ENCODE data around the gene PRDX4. TPM values are rescaled to one million over a fixed set of nuclear protein-coding genes. Genes with fewer than 3 reads are reported as not detected.

The PRDX4 gene
- polyA plus RNA-seq (2013, experiment 1 of 4) = 145 TPM
- 140 TPM for polyA plus RNA-seq (2013, experiment 2 of 4)
- polyA plus RNA-seq (2013, experiment 3 of 4) = 134 TPM
- polyA plus RNA-seq (2013, experiment 4 of 4) = 136 TPM

GRCh38 chrX:23667239-23668177, at the start of gene PRDX4:
Gene PRDX4 (plus strand): TSS chrX:23667493. CDS start chrX:23667571, 78 bp downstream.
- Histone ChIP-seq H3K4me1 (ENCODE audit: control insufficient read depth, insufficient read depth, low read length) (no peaks in the 10 kb centered on the region), H3K36me3 (ENCODE audit: control insufficient read depth, insufficient read depth, low read length) (no peaks in the 10 kb centered on the region), H3K27me3 (ENCODE audit: control insufficient read depth, insufficient read depth, low read length, poor library complexity, severe bottlenecking) (no peaks in the 10 kb centered on the region), H3K4me3 (ENCODE audit: insufficient read depth, low read depth, low read length) (peak within 1 kb of the TSS; percentile 59), H3K27ac (ENCODE audit: insufficient read depth, low read depth, low read length, poor library complexity, severe bottlenecking) (no peak within 1 kb of the TSS), H3K9me3 (ENCODE audit: control insufficient read depth, low read length) (no peaks in the 10 kb centered on the region)
- WGBS, 2 experiments = 0 to 1% methylated on average over 65 to 72 of the region's 73 CpGs

GRCh38 chrX:23621621-23622265, 45.5 kb upstream of the PRDX4 start:
- no peaks in the 10 kb centered on the region for H3K9me3 ChIP-seq (ENCODE audit: control insufficient read depth, low read length)
- WGBS, 2 experiments = 96 to 99% methylated on average over 5 of the region's 5 CpGs
- H3K4me1 ChIP-seq (ENCODE audit: control insufficient read depth, insufficient read depth, low read length) = no peaks in the 10 kb centered on the region
- no peaks in the 10 kb centered on the region for H3K27me3 ChIP-seq (ENCODE audit: control insufficient read depth, insufficient read depth, low read length, poor library complexity, severe bottlenecking)
- H3K27ac ChIP-seq (ENCODE audit: insufficient read depth, low read depth, low read length, poor library complexity, severe bottlenecking) = no peak overlapping the region
- no peak overlapping the region for H3K4me3 ChIP-seq (ENCODE audit: insufficient read depth, low read depth, low read length)
- H3K36me3 ChIP-seq (ENCODE audit: control insufficient read depth, insufficient read depth, low read length) = no peaks in the 10 kb centered on the region

- no peaks in the 10 kb centered on the region for H3K4me1 ChIP-seq (ENCODE audit: control insufficient read depth, insufficient read depth, low read length)
- no peaks in the 10 kb centered on the region for H3K27me3 ChIP-seq (ENCODE audit: control insufficient read depth, insufficient read depth, low read length, poor library complexity, severe bottlenecking)
- no peaks in the 10 kb centered on the region for H3K36me3 ChIP-seq (ENCODE audit: control insufficient read depth, insufficient read depth, low read length)
- H3K9me3 ChIP-seq (ENCODE audit: control insufficient read depth, low read length) = no peaks in the 10 kb centered on the region
- WGBS, 2 experiments = 97 to 98% methylated on average over 3 to 4 of the region's 4 CpGs
- no peak overlapping the region for H3K4me3 ChIP-seq (ENCODE audit: insufficient read depth, low read depth, low read length)
- no peak overlapping the region for H3K27ac ChIP-seq (ENCODE audit: insufficient read depth, low read depth, low read length, poor library complexity, severe bottlenecking)
Observed at GRCh38 chrX:23623797-23624196, 43.5 kb upstream of the PRDX4 start.

GRCh38 chrX:23626651-23627050, 40.6 kb upstream of the PRDX4 start:
- no peak overlapping the region for H3K4me3 ChIP-seq (ENCODE audit: insufficient read depth, low read depth, low read length)
- no peaks in the 10 kb centered on the region for H3K4me1 ChIP-seq (ENCODE audit: control insufficient read depth, insufficient read depth, low read length)
- H3K36me3 ChIP-seq (ENCODE audit: control insufficient read depth, insufficient read depth, low read length) = no peaks in the 10 kb centered on the region
- H3K27ac ChIP-seq (ENCODE audit: insufficient read depth, low read depth, low read length, poor library complexity, severe bottlenecking) = no peak overlapping the region
- no peaks in the 10 kb centered on the region for H3K27me3 ChIP-seq (ENCODE audit: control insufficient read depth, insufficient read depth, low read length, poor library complexity, severe bottlenecking)
- WGBS, 2 experiments = no CpG with 5 or more reads among the region's 1 CpG
- H3K9me3 ChIP-seq (ENCODE audit: control insufficient read depth, low read length) = no peaks in the 10 kb centered on the region

DNA sequence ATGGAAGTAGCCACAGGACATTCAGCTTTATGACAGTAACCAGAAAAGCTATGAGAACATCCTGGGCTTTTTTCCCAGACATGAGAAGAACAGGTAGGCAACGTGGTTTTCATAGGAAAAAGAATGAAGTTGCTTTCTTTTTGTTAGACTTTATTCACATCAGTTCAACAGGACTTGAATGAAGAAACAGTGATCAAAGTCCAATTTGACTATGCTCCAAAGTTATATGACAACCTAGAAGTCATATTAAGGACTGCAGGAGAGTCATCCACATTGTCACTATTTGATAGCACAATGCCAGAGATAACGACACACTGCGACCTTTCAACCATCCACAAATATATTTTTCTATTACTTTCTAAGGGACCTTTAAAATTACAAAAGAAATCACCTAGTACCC, 39.2 kb upstream of the PRDX4 start:
- no peak overlapping the region for H3K27ac ChIP-seq (ENCODE audit: insufficient read depth, low read depth, low read length, poor library complexity, severe bottlenecking)
- no peaks in the 10 kb centered on the region for H3K4me1 ChIP-seq (ENCODE audit: control insufficient read depth, insufficient read depth, low read length)
- H3K9me3 ChIP-seq (ENCODE audit: control insufficient read depth, low read length) = no peaks in the 10 kb centered on the region
- no peaks in the 10 kb centered on the region for H3K27me3 ChIP-seq (ENCODE audit: control insufficient read depth, insufficient read depth, low read length, poor library complexity, severe bottlenecking)
- WGBS, 2 experiments = 89 to 100% methylated on average over 3 of the region's 3 CpGs
- no peak overlapping the region for H3K4me3 ChIP-seq (ENCODE audit: insufficient read depth, low read depth, low read length)
- H3K36me3 ChIP-seq (ENCODE audit: control insufficient read depth, insufficient read depth, low read length) = no peaks in the 10 kb centered on the region

DNA sequence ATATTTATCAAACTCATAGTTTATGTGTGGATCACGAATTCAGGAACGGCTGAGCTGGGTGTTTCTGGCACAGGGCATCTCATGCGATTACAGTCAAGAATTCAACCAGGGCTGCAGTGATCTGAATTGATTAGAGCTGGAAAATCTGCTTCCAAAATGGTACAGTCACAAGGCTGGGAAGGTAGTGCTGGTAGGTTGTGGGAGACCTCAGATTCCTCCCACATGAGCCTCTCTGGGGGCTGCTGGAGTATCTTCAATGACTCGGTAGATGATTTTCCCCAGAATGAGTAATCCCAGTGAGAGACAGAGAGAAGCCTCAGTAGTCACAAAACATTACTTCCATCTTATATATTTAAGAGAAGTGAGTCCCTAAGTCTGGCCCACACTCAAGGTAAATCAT, 36.2 kb upstream of the PRDX4 start:
- Histone ChIP-seq H3K27me3 (ENCODE audit: control insufficient read depth, insufficient read depth, low read length, poor library complexity, severe bottlenecking) (no peaks in the 10 kb centered on the region), H3K4me1 (ENCODE audit: control insufficient read depth, insufficient read depth, low read length) (no peaks in the 10 kb centered on the region), H3K4me3 (ENCODE audit: insufficient read depth, low read depth, low read length) (no peak overlapping the region), H3K27ac (ENCODE audit: insufficient read depth, low read depth, low read length, poor library complexity, severe bottlenecking) (no peak overlapping the region), H3K36me3 (ENCODE audit: control insufficient read depth, insufficient read depth, low read length) (no peaks in the 10 kb centered on the region), H3K9me3 (ENCODE audit: control insufficient read depth, low read length) (no peaks in the 10 kb centered on the region)
- 86 to 100% methylated on average over 3 to 4 of the region's 4 CpGs for WGBS, 2 experiments

- Histone ChIP-seq H3K4me3 (ENCODE audit: insufficient read depth, low read depth, low read length) (no peak overlapping the region), H3K36me3 (ENCODE audit: control insufficient read depth, insufficient read depth, low read length) (no peaks in the 10 kb centered on the region), H3K4me1 (ENCODE audit: control insufficient read depth, insufficient read depth, low read length) (no peaks in the 10 kb centered on the region), H3K27me3 (ENCODE audit: control insufficient read depth, insufficient read depth, low read length, poor library complexity, severe bottlenecking) (no peaks in the 10 kb centered on the region), H3K27ac (ENCODE audit: insufficient read depth, low read depth, low read length, poor library complexity, severe bottlenecking) (no peak overlapping the region), H3K9me3 (ENCODE audit: control insufficient read depth, low read length) (no peaks in the 10 kb centered on the region)
- WGBS, 2 experiments = 91 to 95% methylated on average over 3 of the region's 3 CpGs
Observed at GRCh38 chrX:23633834-23634580, 33.3 kb upstream of the PRDX4 start.

GRCh38 chrX:23637187-23637586, 30.1 kb upstream of the PRDX4 start:
- H3K4me3 ChIP-seq (ENCODE audit: insufficient read depth, low read depth, low read length) = no peak overlapping the region
- no peaks in the 10 kb centered on the region for H3K27me3 ChIP-seq (ENCODE audit: control insufficient read depth, insufficient read depth, low read length, poor library complexity, severe bottlenecking)
- no peaks in the 10 kb centered on the region for H3K4me1 ChIP-seq (ENCODE audit: control insufficient read depth, insufficient read depth, low read length)
- H3K36me3 ChIP-seq (ENCODE audit: control insufficient read depth, insufficient read depth, low read length) = no peaks in the 10 kb centered on the region
- no peak overlapping the region for H3K27ac ChIP-seq (ENCODE audit: insufficient read depth, low read depth, low read length, poor library complexity, severe bottlenecking)
- no peaks in the 10 kb centered on the region for H3K9me3 ChIP-seq (ENCODE audit: control insufficient read depth, low read length)
- WGBS, 2 experiments = 92 to 97% methylated on average over 4 of the region's 4 CpGs

DNA sequence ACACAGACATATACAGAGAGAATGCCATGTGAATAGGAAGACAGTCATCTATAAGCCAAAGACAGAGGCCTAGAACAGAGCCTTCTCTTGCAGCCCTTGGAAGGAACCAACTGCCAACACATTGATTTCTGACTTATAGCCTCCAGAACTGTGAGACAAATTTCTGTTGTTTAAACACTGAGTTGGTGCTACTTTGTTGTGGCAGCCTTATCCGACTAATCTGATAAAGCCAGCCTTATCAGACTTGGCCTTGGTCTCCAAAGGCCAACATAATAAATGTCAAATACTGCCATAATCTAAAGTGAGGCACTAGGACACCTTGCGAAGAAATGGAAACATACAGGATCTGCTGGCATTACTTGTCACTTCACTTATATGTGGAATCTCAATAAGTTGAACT, 24.3 kb upstream of the PRDX4 start:
- no peaks in the 10 kb centered on the region for H3K27me3 ChIP-seq (ENCODE audit: control insufficient read depth, insufficient read depth, low read length, poor library complexity, severe bottlenecking)
- no peak overlapping the region for H3K27ac ChIP-seq (ENCODE audit: insufficient read depth, low read depth, low read length, poor library complexity, severe bottlenecking)
- H3K4me1 ChIP-seq (ENCODE audit: control insufficient read depth, insufficient read depth, low read length) = no peaks in the 10 kb centered on the region
- 94 to 100% methylated on average over 2 of the region's 2 CpGs for WGBS, 2 experiments
- no peaks in the 10 kb centered on the region for H3K36me3 ChIP-seq (ENCODE audit: control insufficient read depth, insufficient read depth, low read length)
- no peaks in the 10 kb centered on the region for H3K9me3 ChIP-seq (ENCODE audit: control insufficient read depth, low read length)
- no peak overlapping the region for H3K4me3 ChIP-seq (ENCODE audit: insufficient read depth, low read depth, low read length)

DNA sequence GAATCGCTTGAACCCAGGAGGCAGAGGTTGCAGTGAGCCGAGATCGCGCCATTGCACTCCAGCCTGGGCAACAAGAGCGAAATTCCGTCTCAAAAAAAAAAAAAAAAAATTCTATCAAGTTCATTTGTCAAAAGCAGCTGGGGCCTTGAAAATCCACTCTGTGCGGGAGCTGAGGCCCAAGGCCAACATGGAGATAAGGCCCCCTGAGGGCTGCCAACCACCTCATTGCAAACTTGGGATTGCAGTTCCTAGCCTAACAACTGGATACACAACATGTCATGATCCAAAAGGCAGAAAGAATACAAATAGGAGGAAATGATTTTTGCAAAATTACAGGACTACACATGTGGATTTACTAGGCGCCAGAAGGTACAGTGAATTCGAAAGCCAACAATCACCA, 22.5 kb upstream of the PRDX4 start:
- no peaks in the 10 kb centered on the region for H3K27me3 ChIP-seq (ENCODE audit: control insufficient read depth, insufficient read depth, low read length, poor library complexity, severe bottlenecking)
- H3K4me1 ChIP-seq (ENCODE audit: control insufficient read depth, insufficient read depth, low read length) = no peaks in the 10 kb centered on the region
- 89 to 96% methylated on average over 9 of the region's 9 CpGs for WGBS, 2 experiments
- H3K9me3 ChIP-seq (ENCODE audit: control insufficient read depth, low read length) = no peaks in the 10 kb centered on the region
- no peak overlapping the region for H3K27ac ChIP-seq (ENCODE audit: insufficient read depth, low read depth, low read length, poor library complexity, severe bottlenecking)
- no peaks in the 10 kb centered on the region for H3K36me3 ChIP-seq (ENCODE audit: control insufficient read depth, insufficient read depth, low read length)
- H3K4me3 ChIP-seq (ENCODE audit: insufficient read depth, low read depth, low read length) = no peak overlapping the region
